Activated naive CD4-positive, alpha-beta T cell treated with anti-CD3 and anti-CD28 coated beads, Interleukin-2, amount 50 U/mL, for 16 hours (primary cell): ENCODE results near the gene COL28A1.

Source experiments
- DNase-seq: peaks from one replicate; pipeline ENCODE4 v3.0.0-alpha.2; 2020

The COL28A1 gene

GRCh38 chr7:7452119-7452518, 83.6 kb downstream of the COL28A1 start:
- no peak for DNase-seq

- DNase-seq, result no peak
Measured at GRCh38 chr7:7449055-7449454, 86.6 kb downstream of the COL28A1 start.

GRCh38 chr7:7446616-7447015, 89.1 kb downstream of the COL28A1 start:
- no peak for DNase-seq

- DNase-seq, result no peak
Measured at GRCh38 chr7:7443806-7444350, 91.8 kb downstream of the COL28A1 start.

- DNase-seq, result no peak
Measured at GRCh38 chr7:7439564-7439963, 96.1 kb downstream of the COL28A1 start.

GRCh38 chr7:7438851-7439250, 96.8 kb downstream of the COL28A1 start:
- no peak for DNase-seq

- no peak for DNase-seq
Measured at GRCh38 chr7:7435978-7436377, 99.7 kb downstream of the COL28A1 start.

- DNase-seq, result no peak
Measured at GRCh38 chr7:7434329-7434728, 101.3 kb downstream of the COL28A1 start.

- no peak for DNase-seq
Measured at GRCh38 chr7:7433811-7434210, 101.9 kb downstream of the COL28A1 start.

GRCh38 chr7:7432979-7433378, 102.7 kb downstream of the COL28A1 start:
- no peak for DNase-seq

- no peak for DNase-seq
Measured at GRCh38 chr7:7428806-7429205, 106.9 kb downstream of the COL28A1 start.

- no peak for DNase-seq
Measured at GRCh38 chr7:7427363-7427762, 108.3 kb downstream of the COL28A1 start.

- no peak for DNase-seq
Measured at GRCh38 chr7:7426676-7427075, 109.0 kb downstream of the COL28A1 start.

- DNase-seq, result no peak
Measured at GRCh38 chr7:7425321-7425720, 110.4 kb downstream of the COL28A1 start.

- DNase-seq, result peak; percentile 18
Measured at GRCh38 chr7:7424151-7424873, 111.4 kb downstream of the COL28A1 start.

GRCh38 chr7:7422641-7423040, 113.0 kb downstream of the COL28A1 start:
- no peak for DNase-seq

GRCh38 chr7:7421826-7422225, 113.8 kb downstream of the COL28A1 start:
- DNase-seq, result no peak

GRCh38 chr7:7418997-7419396, 116.7 kb downstream of the COL28A1 start:
- DNase-seq, result no peak

- DNase-seq, result no peak
Measured at GRCh38 chr7:7417851-7418250, 117.8 kb downstream of the COL28A1 start.

- no peak for DNase-seq
Measured at GRCh38 chr7:7417414-7417813, 118.3 kb downstream of the COL28A1 start.

- DNase-seq, result no peak
Measured at GRCh38 chr7:7416031-7416858, 119.4 kb downstream of the COL28A1 start.

GRCh38 chr7:7414791-7415603, 120.7 kb downstream of the COL28A1 start:
- DNase-seq, result no peak
